PFSK-1 (cell line): ENCODE data around the gene GP5.

Source experiments
- FOXP2 ChIP-seq: optimal IDR thresholded peaks from 2 replicates; pipeline ENCODE3; 2011; ENCODE audit warnings: borderline replicate concordance, control low read depth, inconsistent platforms; ENCODE audit not compliant: insufficient read depth; ENCODE audit errors: extremely low read length, extremely low read depth
- POLR2AphosphoS5 ChIP-seq: IDR thresholded peaks from 2 replicates; pipeline ENCODE4 v1.6.1; 2012; ENCODE audit warnings: low read depth, mild to moderate bottlenecking, control low read depth, low read length, moderate library complexity
- REST ChIP-seq, 2 experiments: IDR thresholded peaks; 2 replicates each; pipeline versions ENCODE4 v1.6.1 to v1.8.0; 2011 to 2012; ENCODE audit warnings: low read depth in 2 of 2, low read length in 2 of 2, control low read depth in 1 of 2, inconsistent platforms in 1 of 2, mild to moderate bottlenecking in 1 of 2, moderate library complexity in 1 of 2; ENCODE audit not compliant: insufficient read depth in 1 of 2
- SIN3A ChIP-seq: IDR thresholded peaks from 2 replicates; pipeline ENCODE4 v1.6.1; 2012; ENCODE audit warnings: mild to moderate bottlenecking, low read length, moderate library complexity, borderline replicate concordance; ENCODE audit not compliant: insufficient read depth
- TAF1 ChIP-seq: IDR thresholded peaks from 2 replicates; pipeline ENCODE4 v1.6.1; 2012; ENCODE audit warnings: low read length, control low read depth, borderline replicate concordance; ENCODE audit not compliant: insufficient read depth

GP5 gene

GRCh38 chr3:194369522-194370279, 29.4 kb downstream of the GP5 start, which contains the start of gene LRRC15:
LRRC15 (minus strand) TSS chr3:194369743; CDS start chr3:194361043, 8,700 bp downstream.
- no peak for TF ChIP-seq REST (IDR thresholded peaks at IDR 0.05; ENCODE audit: insufficient read depth in 1 of 2, low read depth in 2 of 2, low read length in 2 of 2)
- TF ChIP-seq SIN3A, result no peak
- TF ChIP-seq TAF1, result no peak
- no peak for TF ChIP-seq FOXP2
- TF ChIP-seq POLR2AphosphoS5, result no peak

DNA sequence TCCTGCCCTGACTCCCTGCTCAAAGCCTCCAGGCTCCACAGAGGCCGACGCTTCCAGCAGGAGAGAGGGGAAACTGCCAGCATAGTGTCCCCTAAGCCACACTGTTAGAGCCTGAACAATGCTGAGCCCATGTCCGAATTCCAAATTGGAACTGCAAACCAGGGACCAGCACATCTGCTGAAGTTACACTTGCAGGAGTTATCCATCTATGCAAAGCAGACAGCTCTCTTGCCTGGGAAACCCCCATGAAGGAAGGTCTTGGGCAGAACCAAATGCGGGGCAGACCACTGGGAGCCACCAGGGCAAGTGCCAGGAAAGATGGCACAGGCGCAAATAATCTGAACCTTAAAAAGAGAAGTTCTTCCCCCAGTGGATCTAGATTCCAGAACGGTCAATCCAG, 30.1 kb downstream of the GP5 start:
- no peak for TF ChIP-seq REST (IDR thresholded peaks at IDR 0.05; ENCODE audit: insufficient read depth in 1 of 2, low read depth in 2 of 2, low read length in 2 of 2)
- no peak for TF ChIP-seq FOXP2
- TF ChIP-seq SIN3A, result no peak
- no peak for TF ChIP-seq TAF1
- TF ChIP-seq POLR2AphosphoS5, result no peak

DNA sequence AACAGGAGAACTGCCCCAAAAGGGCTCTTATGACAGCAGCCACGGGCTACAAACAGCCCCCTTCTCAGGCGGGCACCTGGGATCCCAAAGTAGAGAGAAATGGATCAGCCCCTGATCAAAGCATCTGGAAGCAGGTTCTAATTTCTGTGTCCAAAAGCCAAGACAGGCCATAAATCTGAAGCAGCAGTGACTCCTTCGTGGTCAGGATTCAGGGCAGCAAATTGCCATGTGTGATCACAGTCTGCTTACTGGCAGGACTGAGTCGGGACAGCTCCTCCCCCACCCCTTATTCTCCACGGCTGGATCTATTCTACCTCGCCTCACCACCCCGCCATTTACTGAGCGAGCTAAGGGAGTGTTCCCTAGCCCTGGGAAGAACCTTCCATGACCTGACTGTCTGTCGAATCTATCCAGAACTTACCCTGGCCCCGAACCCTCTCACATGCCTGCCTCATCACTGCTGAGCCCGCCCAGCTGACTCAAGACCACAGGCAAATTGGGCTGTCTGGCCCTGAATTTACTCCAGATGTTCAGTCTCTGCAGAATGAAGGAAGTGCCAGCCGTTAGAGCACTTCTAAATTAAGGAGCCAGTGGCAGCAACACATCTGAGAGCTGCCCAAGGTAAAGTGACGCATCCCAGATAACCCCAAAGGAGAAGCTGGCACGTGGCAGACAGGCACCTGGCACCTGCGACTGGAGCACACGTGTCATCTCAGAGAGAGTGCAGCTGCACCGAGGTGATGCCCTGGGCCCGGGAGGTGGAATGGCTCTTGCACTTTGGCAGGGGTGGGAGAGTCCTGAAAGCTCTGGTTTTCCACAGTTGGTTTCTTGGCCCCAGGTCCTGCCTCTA, 30.8 kb downstream of the GP5 start:
- TF ChIP-seq SIN3A, result no peak
- TF ChIP-seq FOXP2, result no peak
- no peak for TF ChIP-seq REST (IDR thresholded peaks at IDR 0.05; ENCODE audit: insufficient read depth in 1 of 2, low read depth in 2 of 2, low read length in 2 of 2)
- TF ChIP-seq TAF1, result no peak
- TF ChIP-seq POLR2AphosphoS5, result no peak

GRCh38 chr3:194365978-194366490, 33.0 kb downstream of the GP5 start:
- TF ChIP-seq TAF1 (no peak), FOXP2 (no peak), SIN3A (no peak), REST (IDR thresholded peaks at IDR 0.05; ENCODE audit: insufficient read depth in 1 of 2, low read depth in 2 of 2, low read length in 2 of 2) (no peak), POLR2AphosphoS5 (no peak)
